Right hindlimb (tissue), 1 donor: ENCODE measurements around the gene C1RL.
"Not testable (repeated sequence)": the region's sequence is repeated elsewhere in the genome, so short reads cannot be mapped to it uniquely, and the experiment has no call there.

ENCODE experiments used
- DNase-seq: peaks from one replicate; pipeline ENCODE4 v3.0.0-alpha.2; 2018

C1RL gene

GRCh38 chr12:7059780-7060179 is 49.2 kb downstream of the C1RL start:
- DNase-seq, result no peak

DNA sequence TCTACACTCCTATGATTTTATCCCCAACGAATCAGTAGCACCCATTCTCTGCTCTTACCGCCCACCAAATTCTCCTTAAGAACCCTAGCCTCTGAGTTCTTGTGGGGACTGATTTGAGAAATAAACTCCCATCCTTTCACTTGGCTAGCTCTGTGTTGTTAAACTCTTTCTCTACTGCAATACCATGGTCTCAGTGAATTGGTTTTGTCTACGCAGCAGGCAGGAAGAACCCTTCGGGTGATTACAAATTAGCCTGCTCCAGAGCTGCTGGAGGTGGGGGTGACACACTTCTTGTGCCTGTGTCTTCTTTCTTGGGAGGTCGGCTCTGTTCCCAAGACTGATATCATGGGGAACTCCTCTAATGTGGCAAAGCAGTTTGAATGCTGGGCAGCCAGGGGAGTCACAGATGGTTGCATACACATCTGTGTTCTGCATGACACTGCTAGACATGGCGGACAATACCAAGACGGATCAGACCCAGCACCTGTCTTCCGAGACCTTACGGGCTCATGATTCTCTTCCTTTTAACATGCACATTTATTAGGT is 50.1 kb downstream of the C1RL start:
- no peak for DNase-seq

DNA sequence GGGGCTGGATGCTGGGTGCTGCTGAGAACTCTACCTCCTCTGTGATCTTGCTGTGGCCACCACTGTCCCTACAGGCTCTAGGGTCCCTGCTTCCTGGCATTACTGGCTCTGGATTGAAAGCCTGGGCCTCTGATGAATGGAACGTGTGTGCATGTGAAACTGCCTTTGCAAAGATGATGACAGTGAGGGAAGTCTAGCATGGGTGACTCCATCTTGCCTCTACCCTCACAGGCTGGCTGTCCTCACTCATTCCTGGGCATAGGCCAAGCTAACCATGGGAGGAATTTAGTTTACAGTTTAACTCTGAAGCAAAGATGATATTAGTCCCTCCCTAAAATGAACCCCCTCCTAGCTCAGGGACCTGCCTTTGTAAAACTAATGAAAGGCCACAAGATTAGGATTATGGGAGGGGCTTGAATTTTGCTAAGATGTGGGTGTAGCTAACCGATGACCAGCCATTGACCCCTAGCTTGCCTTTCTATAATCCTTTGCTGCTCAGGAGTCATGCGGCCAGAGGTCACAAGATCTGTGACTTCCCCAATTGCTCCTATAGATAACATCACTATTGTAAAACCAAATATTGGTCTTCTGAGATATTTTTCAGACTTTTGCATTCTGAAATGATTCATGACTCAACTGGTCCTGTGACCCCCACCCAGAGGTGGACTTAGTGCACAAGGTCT is 50.7 kb downstream of the C1RL start:
- no peak for DNase-seq

GRCh38 chr12:7055736-7056135 is 53.3 kb downstream of the C1RL start:
- DNase-seq, result not testable (repeated sequence)

- no peak for DNase-seq
These were observed 54.1 kb downstream of the C1RL start for GRCh38 chr12:7054925-7055324.

DNA sequence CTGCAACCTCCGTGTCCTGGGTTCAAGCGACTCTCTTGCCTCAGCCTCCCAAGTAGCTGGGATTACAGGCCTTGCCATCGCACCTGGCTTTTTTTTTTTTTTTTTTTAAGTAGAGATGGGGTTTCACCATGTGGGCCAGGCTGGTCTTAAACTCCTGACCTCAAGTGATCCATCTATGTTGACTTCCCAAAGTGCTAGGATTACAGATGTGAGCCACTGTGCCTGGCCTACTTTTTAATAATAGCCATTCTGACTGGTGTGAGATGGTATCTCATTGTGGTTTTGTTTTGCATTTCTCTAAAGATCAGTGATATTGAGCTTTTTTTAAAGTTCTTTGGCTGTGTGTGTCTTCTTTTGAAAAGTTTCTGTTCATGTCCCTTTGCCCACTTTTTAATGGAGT is 59.0 kb downstream of the C1RL start:
- DNase-seq, result not testable (repeated sequence)

- DNase-seq, result not testable (repeated sequence)
These were observed 59.5 kb downstream of the C1RL start for GRCh38 chr12:7049445-7049951.

DNA sequence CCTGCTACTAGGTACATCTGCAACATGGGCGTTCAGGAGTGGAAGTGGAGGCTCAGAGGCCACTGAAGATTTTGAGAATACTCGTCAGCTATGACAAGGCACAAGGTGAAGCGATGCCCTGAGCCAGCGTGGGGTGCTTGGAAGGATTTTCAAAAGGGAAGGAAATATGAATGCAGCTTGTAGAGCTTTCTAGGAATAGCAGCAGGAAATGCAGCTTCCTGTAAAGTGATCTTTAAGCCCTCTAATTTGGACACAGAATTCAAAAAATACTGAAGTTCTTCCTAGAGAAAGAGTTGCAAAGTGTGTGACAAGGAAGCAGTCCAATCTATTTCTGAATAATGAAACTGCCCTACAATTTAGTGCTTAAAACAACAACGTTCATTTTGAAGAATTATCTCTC is 61.7 kb downstream of the C1RL start:
- DNase-seq, result no peak

GRCh38 chr12:7046383-7047105 is 62.5 kb downstream of the C1RL start:
- no peak for DNase-seq

GRCh38 chr12:7045913-7046312 is 63.1 kb downstream of the C1RL start:
- no peak for DNase-seq
